GM18511 (cell line): ENCODE results near the gene SIRT2.
"Not testable (repeated sequence)": the region's sequence is repeated elsewhere in the genome, so short reads cannot be mapped to it uniquely, and the experiment has no call there.

ENCODE experiments used
- ATAC-seq: cut with Tn5 transposase; IDR thresholded peaks from one replicate; pipeline ENCODE4 v1.9.1; 2021; ENCODE audit warnings: mild to moderate bottlenecking, moderate library complexity; ENCODE audit not compliant: unreplicated experiment

Gene SIRT2

DNA sequence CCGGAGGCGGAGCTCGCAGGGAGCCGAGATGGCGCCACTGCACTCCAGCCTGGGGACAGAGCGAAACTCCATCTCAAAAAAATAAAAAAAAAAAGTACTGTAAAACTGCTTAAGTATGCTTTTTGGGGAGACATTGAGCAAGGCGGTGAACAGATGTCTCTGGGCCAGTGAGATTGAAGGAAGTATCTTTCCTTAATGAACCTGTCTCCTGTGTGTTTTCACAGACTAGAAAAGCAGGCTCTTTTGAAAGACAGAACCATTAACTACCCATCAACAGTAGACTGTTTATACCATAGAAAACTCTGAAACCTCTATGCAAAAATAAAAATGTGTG is 66.4 kb downstream of the SIRT2 start:
- no peak for ATAC-seq

DNA sequence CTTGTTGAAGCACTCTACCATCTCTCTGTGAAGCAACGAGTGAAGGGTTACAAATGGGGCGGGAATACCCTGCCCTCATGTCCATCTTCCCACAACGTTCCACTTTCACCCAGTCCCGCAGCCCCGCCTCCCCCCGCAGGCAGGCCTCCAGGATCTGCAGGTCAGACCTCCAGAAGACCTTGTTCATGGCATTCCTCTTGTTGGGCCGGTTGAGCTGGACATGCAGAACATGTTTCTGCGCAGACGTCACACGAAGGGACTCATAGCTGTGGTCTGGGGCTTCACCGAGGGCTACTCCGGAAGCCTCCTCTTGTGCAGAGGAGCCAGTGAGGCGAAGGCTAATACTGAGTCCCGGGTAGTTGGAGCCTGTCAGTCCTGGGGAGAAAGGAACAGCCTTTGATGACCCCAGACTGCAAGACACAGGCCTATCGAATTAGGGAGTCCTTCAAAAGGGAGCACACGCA is 68.2 kb downstream of the SIRT2 start:
- ATAC-seq = peak; percentile 68

DNA sequence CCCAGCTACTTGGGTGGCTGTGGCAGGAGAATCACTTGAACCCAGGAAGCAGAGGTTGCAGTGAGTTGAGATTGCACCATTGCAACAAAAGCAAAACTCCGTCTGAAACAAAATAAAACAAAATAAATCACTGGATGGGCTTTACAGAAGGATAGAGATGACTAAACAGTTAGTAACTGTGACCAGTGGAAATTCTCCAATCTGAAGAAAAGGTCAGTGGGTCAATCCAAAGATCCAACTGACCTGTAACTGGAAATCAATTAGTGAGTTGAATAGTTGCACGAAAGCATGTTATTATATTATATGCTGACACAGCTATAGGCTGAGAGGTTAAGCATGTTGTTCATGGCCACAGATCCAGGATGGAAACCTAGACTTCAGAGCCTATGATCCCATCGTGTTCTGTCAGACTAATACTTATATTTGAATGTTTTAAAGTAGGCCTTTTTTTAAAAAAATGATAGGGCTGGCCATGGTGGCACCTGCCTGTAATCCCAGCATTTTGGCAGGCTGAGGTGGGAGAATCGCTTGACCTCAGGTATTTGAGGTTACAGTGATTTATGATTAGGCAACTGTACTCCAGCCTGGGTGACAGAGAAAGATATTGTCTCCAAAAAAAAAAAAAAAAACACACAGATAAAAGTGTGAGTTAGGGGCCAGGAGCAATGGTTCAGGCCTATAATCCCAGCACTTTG is 69.2 kb downstream of the SIRT2 start:
- no peak for ATAC-seq

DNA sequence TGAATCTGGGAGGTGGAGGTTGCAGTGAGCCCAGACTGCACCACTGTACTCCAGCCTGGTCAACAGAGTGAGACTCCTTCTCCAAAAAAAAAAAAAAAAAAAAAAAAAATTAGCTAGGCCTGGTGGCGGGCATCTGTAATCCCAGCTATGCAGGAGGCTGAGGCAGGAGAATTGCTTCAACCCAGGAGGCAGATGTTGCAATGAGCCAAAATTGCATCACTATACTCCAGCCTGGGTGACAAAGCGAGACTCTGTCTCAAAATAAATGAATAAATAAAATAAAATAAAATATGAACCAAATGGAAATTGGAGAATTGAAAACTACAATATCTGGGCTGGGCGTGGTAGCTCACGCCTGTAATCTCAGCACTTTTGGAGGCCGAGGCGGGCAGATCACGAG is 70.2 kb downstream of the SIRT2 start:
- ATAC-seq = not testable (repeated sequence)
